GM23248 (cell line): ENCODE measurements around the gene ADAMTS15.

Experiments
- EZH2 ChIP-seq: fragments of 200-600 bp; sonication (generic); IDR thresholded peaks from 2 replicates; pipeline ENCODE4 v1.6.1; 2018; ENCODE audit warnings: antibody characterized with exemption, mild to moderate bottlenecking; ENCODE audit not compliant: insufficient read depth, poor library complexity, severe bottlenecking
- EZH2phosphoT487 ChIP-seq: fragments of 200-600 bp; sonication (generic); IDR thresholded peaks from 2 replicates; pipeline ENCODE4 v1.6.1; 2018; ENCODE audit warnings: antibody characterized with exemption, moderate library complexity, mild to moderate bottlenecking, low read depth; ENCODE audit not compliant: insufficient read depth

DNA sequence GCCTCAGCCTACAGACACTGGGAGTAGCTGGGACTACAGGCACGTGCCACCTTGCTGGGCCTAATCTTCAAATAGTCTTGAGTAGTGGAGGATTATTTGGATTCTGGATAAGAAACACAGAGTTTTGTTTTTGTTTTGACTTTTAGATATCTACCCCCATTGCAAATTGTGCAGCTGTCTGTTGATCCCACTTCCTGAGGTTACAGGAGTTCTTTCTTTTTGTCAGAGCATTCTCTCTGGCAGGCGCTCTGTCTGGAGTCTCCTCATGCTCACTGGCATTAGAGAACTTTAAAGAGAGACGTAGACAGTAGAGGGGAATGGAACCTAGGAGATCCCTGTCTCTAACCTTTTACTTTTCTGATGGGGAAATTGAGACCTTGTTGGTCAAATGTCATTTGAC, 12.3 kb upstream of the ADAMTS15 start:
- TF ChIP-seq EZH2phosphoT487 (no peak), EZH2 (no peak)
